ENCODE data around the gene MEGF9. TPM values are rescaled to one million over a fixed set of nuclear protein-coding genes. Genes with fewer than 3 reads are reported as not detected.

Gene MEGF9
- polyA plus RNA-seq, 1 of the 3 experiments (the other 2 are of a cell fraction) = 1.8 TPM

DNA sequence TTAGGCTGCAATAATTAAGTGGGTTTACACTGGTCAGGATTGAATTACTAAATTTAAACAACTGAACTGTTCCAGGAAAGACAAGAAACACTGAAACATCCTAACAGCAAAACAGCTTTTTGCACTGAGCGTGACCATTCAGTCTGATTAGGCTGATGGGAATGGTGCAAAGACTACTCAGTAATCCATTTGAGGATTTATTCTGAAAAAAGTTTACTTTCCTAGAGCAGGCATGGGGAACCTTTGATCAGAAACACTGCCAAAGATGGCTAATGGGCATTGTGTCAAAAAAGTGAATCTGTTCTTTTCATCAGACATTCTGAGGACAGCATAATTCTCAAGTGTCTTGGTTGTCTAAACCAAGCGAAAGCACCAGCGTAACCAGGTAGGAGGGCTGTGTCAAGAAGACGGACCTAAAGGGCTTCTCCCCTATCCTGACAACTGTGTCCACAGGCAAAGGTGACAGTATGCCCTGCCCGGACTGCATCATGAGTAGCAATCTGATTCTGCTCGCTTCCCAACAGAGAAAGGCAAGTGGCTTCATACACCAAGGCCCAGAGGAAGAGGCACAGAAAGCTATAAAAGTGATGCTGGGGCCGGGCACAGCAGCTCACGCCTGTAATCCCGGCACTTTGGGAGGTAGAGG lies 45.6 kb upstream of the MEGF9 start:
- H3K9ac ChIP-seq = no peak overlapping the region
- no peak for TF ChIP-seq RXRA (IDR thresholded peaks at IDR 0.05; ENCODE audit: borderline replicate concordance, low read depth)
- TF ChIP-seq POLR2AphosphoS5 (IDR thresholded peaks at IDR 0.05; ENCODE audit: low read depth, low read length) = no peak
- no peak for TF ChIP-seq FOSL2 (IDR thresholded peaks at IDR 0.05; ENCODE audit: borderline replicate concordance, low read depth)
- TF ChIP-seq RAD21 (IDR thresholded peaks at IDR 0.05; ENCODE audit: low read length) = no peak
- no peak for TF ChIP-seq GATA2 (CRISPR knock-in tag; IDR thresholded peaks at IDR 0.05)
- TF ChIP-seq, protein P1, sequence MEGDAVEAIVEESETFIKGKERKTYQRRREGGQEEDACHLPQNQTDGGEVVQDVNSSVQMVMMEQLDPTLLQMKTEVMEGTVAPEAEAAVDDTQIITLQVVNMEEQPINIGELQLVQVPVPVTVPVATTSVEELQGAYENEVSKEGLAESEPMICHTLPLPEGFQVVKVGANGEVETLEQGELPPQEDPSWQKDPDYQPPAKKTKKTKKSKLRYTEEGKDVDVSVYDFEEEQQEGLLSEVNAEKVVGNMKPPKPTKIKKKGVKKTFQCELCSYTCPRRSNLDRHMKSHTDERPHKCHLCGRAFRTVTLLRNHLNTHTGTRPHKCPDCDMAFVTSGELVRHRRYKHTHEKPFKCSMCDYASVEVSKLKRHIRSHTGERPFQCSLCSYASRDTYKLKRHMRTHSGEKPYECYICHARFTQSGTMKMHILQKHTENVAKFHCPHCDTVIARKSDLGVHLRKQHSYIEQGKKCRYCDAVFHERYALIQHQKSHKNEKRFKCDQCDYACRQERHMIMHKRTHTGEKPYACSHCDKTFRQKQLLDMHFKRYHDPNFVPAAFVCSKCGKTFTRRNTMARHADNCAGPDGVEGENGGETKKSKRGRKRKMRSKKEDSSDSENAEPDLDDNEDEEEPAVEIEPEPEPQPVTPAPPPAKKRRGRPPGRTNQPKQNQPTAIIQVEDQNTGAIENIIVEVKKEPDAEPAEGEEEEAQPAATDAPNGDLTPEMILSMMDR (IDR thresholded peaks at IDR 0.05) = no peak
- no peak for TF ChIP-seq TCF12 (IDR thresholded peaks at IDR 0.05)
- H3K27ac ChIP-seq (ENCODE audit: low read depth in 2 of 2, low read length in 1 of 2) = no peak overlapping the region
- H3K4me1 ChIP-seq (ENCODE audit: control insufficient read depth in 1 of 2, insufficient read depth in 2 of 2, low read depth in 1 of 2, low read length in 1 of 2) = peaks cover 0 to 8% of the 10 kb centered on the region in 2 experiments; a peak in 1 of 4 replicates
- 95% methylated on average over 9 of the region's 9 CpGs for WGBS (ENCODE audit: low lambda C conversion rate)
- H3K27me3 ChIP-seq (ENCODE audit: insufficient read depth) = no peaks in the 10 kb centered on the region
- DNase-seq = no peak
- no peak overlapping the region for H3K4me2 ChIP-seq
- peaks cover 19 to 45% of the 10 kb centered on the region in 2 experiments for H3K36me3 ChIP-seq (replicated peaks in 1 of 2; ENCODE audit: control insufficient read depth in 1 of 2, insufficient read depth in 2 of 2, low read length in 1 of 2)
- no peak overlapping the region for H3K4me3 ChIP-seq (ENCODE audit: low read depth in 2 of 2, low read length in 1 of 2)
- no peak overlapping the region for H2AFZ ChIP-seq (ENCODE audit: low read depth)
- H3K79me2 ChIP-seq (ENCODE audit: insufficient read depth) = no peaks in the 10 kb centered on the region
- ChIA-PET POLR2A (no interaction called here), CTCF (interaction anchor here (0.8 to 1.6 kb wide), 5 partner anchors 9 to 362 kb away, joined by 3 to 5 read pairs (median 4); no protein-coding TSS in a partner anchor)
- no peaks in the 10 kb centered on the region for H3K9me2 ChIP-seq
- H3F3A ChIP-seq (replicated peaks; ENCODE audit: insufficient read depth) = peaks cover 27% of the 10 kb centered on the region
- no peaks in the 10 kb centered on the region for H3K9me3 ChIP-seq
- no peaks in the 10 kb centered on the region for H4K20me1 ChIP-seq (ENCODE audit: insufficient read depth)

DNA sequence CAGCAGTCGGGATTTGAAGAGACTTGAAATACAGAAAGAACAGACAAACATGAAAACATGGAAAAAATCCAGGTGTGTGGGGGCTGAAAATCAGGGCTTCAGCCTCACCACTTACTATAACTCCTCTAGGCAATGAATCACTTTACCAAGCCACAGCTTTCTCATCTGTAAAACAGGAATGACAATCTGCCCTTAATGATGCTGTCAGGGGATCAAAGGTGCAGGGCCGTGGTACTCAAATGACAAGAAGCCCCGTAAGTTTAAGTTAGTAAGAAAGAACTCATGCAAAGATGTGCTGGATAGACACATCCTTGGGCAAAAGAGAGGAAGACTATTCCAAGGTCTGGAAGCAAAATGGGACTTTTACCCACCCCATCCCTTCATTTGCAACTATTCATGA lies 44.3 kb upstream of the MEGF9 start:
- Histone ChIP-seq H3K9me3 (no peaks in the 10 kb centered on the region), H3K27ac (ENCODE audit: low read depth in 2 of 2, low read length in 1 of 2) (no peak overlapping the region), H3K9me2 (no peaks in the 10 kb centered on the region), H3K4me1 (ENCODE audit: control insufficient read depth in 1 of 2, insufficient read depth in 2 of 2, low read depth in 1 of 2, low read length in 1 of 2) (peaks cover 0 to 8% of the 10 kb centered on the region in 2 experiments; a peak in 1 of 4 replicates), H3K27me3 (ENCODE audit: insufficient read depth) (no peaks in the 10 kb centered on the region), H3K79me2 (ENCODE audit: insufficient read depth) (no peaks in the 10 kb centered on the region), H3K4me3 (ENCODE audit: low read depth in 2 of 2, low read length in 1 of 2) (no peak overlapping the region), H3K9ac (no peak overlapping the region), H4K20me1 (ENCODE audit: insufficient read depth) (no peaks in the 10 kb centered on the region), H3K4me2 (no peak overlapping the region), H3K36me3 (replicated peaks in 1 of 2; ENCODE audit: control insufficient read depth in 1 of 2, insufficient read depth in 2 of 2, low read length in 1 of 2) (peaks cover 9 to 33% of the 10 kb centered on the region in 2 experiments), H3F3A (replicated peaks; ENCODE audit: insufficient read depth) (peaks cover 27% of the 10 kb centered on the region), H2AFZ (ENCODE audit: low read depth) (no peak overlapping the region)
- no peak for DNase-seq
- TF ChIP-seq RXRA (IDR thresholded peaks at IDR 0.05; ENCODE audit: borderline replicate concordance, low read depth) (no peak), MXI1 (IDR thresholded peaks at IDR 0.05; ENCODE audit: low read depth, low read length) (no peak), RCOR1 (IDR thresholded peaks at IDR 0.05; ENCODE audit: low read length) (no peak), NRF1 (IDR thresholded peaks at IDR 0.05; ENCODE audit: low read depth, low read length) (no peak), FOXM1 (IDR thresholded peaks at IDR 0.05; ENCODE audit: low read depth) (no peak), ELF1 (IDR thresholded peaks at IDR 0.05) (no peak)
- TF ChIP-seq, protein P2, sequence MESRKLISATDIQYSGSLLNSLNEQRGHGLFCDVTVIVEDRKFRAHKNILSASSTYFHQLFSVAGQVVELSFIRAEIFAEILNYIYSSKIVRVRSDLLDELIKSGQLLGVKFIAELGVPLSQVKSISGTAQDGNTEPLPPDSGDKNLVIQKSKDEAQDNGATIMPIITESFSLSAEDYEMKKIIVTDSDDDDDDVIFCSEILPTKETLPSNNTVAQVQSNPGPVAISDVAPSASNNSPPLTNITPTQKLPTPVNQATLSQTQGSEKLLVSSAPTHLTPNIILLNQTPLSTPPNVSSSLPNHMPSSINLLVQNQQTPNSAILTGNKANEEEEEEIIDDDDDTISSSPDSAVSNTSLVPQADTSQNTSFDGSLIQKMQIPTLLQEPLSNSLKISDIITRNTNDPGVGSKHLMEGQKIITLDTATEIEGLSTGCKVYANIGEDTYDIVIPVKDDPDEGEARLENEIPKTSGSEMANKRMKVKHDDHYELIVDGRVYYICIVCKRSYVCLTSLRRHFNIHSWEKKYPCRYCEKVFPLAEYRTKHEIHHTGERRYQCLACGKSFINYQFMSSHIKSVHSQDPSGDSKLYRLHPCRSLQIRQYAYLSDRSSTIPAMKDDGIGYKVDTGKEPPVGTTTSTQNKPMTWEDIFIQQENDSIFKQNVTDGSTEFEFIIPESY (IDR thresholded peaks at IDR 0.05; ENCODE audit: borderline replicate concordance, low read depth) = no peak
- ChIA-PET POLR2A (no interaction called here), CTCF (interaction anchor here (1.3 to 1.6 kb wide), 4 partner anchors 10 to 364 kb away, joined by 3 to 7 read pairs (median 4); no protein-coding TSS in a partner anchor)
- 92% methylated on average over 3 of the region's 3 CpGs for WGBS (ENCODE audit: low lambda C conversion rate)

Data from SK-N-SH (cell line).